Neural progenitor cell (in vitro differentiated cells): ENCODE data around the gene ABTB2. TPM values are rescaled to one million over a fixed set of nuclear protein-coding genes. Genes with fewer than 3 reads are reported as not detected.
A peak's percentile ranks its signal among the peaks of the same experiment; 100 is the strongest.

ENCODE experiments used
- DNase-seq: peaks from one replicate; pipeline ENCODE4 v3.0.0-alpha.2; 2016; ENCODE audit warnings: low spot score
- H2AFZ ChIP-seq: fragments of 200-600 bp; sonication (generic); replicated peaks from 2 replicates; pipeline ENCODE4 v1.6.1; 2016; ENCODE audit warnings: antibody characterized with exemption
- H3F3A ChIP-seq: fragments of 200-600 bp; sonication (generic); 2 replicates; pipeline ENCODE4 v1.6.1; 2016; ENCODE audit warnings: antibody characterized with exemption, low read depth
- H3K27ac ChIP-seq: fragments of 200-600 bp; sonication (generic); 2 replicates; pipeline ENCODE4 v1.5.1; 2016; ENCODE audit warnings: mild to moderate bottlenecking
- H3K27me3 ChIP-seq: fragments of 200-600 bp; sonication (generic); 2 replicates; pipeline ENCODE4 v1.6.1; 2016; ENCODE audit warnings: mild to moderate bottlenecking, moderate library complexity
- H3K36me3 ChIP-seq: fragments of 200-600 bp; sonication (generic); 2 replicates; pipeline ENCODE4 v1.5.1; 2016
- H3K4me1 ChIP-seq: fragments of 200-600 bp; sonication (generic); 2 replicates; pipeline ENCODE4 v1.6.1; 2016; ENCODE audit warnings: mixed run types
- H3K4me2 ChIP-seq: fragments of 200-600 bp; sonication (generic); 2 replicates; pipeline ENCODE4 v1.6.1; 2016
- H3K4me3 ChIP-seq: fragments of 200-600 bp; sonication (generic); 2 replicates; pipeline ENCODE4 v1.5.1; 2016
- H3K79me2 ChIP-seq: fragments of 200-600 bp; sonication (generic); 2 replicates; pipeline ENCODE4 v1.6.1; 2016; ENCODE audit warnings: low read depth
- H3K9ac ChIP-seq: fragments of 200-600 bp; sonication (generic); 2 replicates; pipeline ENCODE4 v1.6.1; 2016
- H3K9me3 ChIP-seq: fragments of 200-600 bp; sonication (generic); 2 replicates; pipeline ENCODE4 v1.5.1; 2016; ENCODE audit warnings: low read depth
- H4K20me1 ChIP-seq: fragments of 200-600 bp; sonication (generic); 2 replicates; pipeline ENCODE4 v1.6.1; 2016; ENCODE audit warnings: low read depth
- H3K27ac Mint-ChIP-seq: 3 replicates; pipeline ENCODE4 v1.8.0; 2021; ENCODE audit warnings: mixed read lengths
- H3K27me3 Mint-ChIP-seq: 2 replicates; pipeline ENCODE4 v1.8.0; 2022; ENCODE audit warnings: low read depth, mild to moderate bottlenecking, inconsistent platforms, moderate library complexity, mixed read lengths; ENCODE audit not compliant: insufficient read depth
- H3K36me3 Mint-ChIP-seq: 3 replicates; pipeline ENCODE4 v1.8.0; 2021; ENCODE audit warnings: mixed read lengths
- H3K4me1 Mint-ChIP-seq: 3 replicates; pipeline ENCODE4 v1.8.0; 2021; ENCODE audit warnings: mixed read lengths
- H3K4me3 Mint-ChIP-seq: 3 replicates; pipeline ENCODE4 v1.8.0; 2021; ENCODE audit warnings: mild to moderate bottlenecking, moderate library complexity, mixed read lengths
- H3K9me3 Mint-ChIP-seq: 3 replicates; pipeline ENCODE4 v1.8.0; 2020; ENCODE audit warnings: mixed read lengths
- EZH2 ChIP-seq: fragments of 200-600 bp; sonication (generic); IDR thresholded peaks from 2 replicates; pipeline ENCODE4 v1.6.1; 2017; ENCODE audit warnings: antibody characterized with exemption, mild to moderate bottlenecking, moderate library complexity
- EZH2phosphoT487 ChIP-seq: fragments of 200-600 bp; sonication (generic); IDR thresholded peaks from 2 replicates; pipeline ENCODE4 v1.6.1; 2017; ENCODE audit warnings: antibody characterized with exemption
- total RNA-seq: library from RNA; depleted of rRNA; stranded (reverse); fragments of >200 nt; gene quantifications from 2 replicates; pipeline ENCODE4 v1.2.3, GENCODE V29; 2015; ENCODE audit warnings: low replicate concordance
- TF ChIP-seq, protein P1 (sequence below): fragments of 200-600 bp; sonication (generic); IDR thresholded peaks from 2 replicates; pipeline ENCODE4 v1.5.1; 2017; ENCODE audit warnings: antibody characterized with exemption, mild to moderate bottlenecking

The ABTB2 gene
- total RNA-seq, 1 donor from 2014 or later, result 0.37 TPM

DNA sequence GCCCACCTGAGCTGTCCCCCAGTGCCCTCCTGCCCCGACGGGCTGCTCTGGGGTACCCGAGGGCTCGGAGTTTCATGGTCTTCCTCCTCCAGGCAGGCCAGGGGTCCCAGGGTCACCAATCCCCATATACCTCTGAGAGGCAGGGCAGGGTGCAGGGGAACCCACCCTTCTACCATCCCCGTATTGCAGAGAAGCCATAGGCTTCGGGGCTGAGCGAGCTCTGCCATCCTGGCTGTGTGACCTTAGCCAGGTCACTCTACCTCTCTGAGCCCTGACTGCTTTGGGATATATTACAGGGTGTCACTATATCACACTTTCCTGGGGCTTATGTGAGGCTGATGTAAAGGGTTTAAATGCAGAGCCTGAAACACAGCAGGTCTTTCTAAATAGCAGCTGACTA lies 195.0 kb downstream of the ABTB2 start:
- H3K27ac Mint-ChIP-seq, result no peak overlapping the region
- no peaks in the 10 kb centered on the region for H3K9me3 Mint-ChIP-seq
- H3K36me3 ChIP-seq, result no peaks in the 10 kb centered on the region
- H3F3A ChIP-seq, result no peaks in the 10 kb centered on the region
- no peak overlapping the region for H3K9ac ChIP-seq
- TF ChIP-seq EZH2phosphoT487, result no peak
- TF ChIP-seq, protein P1, sequence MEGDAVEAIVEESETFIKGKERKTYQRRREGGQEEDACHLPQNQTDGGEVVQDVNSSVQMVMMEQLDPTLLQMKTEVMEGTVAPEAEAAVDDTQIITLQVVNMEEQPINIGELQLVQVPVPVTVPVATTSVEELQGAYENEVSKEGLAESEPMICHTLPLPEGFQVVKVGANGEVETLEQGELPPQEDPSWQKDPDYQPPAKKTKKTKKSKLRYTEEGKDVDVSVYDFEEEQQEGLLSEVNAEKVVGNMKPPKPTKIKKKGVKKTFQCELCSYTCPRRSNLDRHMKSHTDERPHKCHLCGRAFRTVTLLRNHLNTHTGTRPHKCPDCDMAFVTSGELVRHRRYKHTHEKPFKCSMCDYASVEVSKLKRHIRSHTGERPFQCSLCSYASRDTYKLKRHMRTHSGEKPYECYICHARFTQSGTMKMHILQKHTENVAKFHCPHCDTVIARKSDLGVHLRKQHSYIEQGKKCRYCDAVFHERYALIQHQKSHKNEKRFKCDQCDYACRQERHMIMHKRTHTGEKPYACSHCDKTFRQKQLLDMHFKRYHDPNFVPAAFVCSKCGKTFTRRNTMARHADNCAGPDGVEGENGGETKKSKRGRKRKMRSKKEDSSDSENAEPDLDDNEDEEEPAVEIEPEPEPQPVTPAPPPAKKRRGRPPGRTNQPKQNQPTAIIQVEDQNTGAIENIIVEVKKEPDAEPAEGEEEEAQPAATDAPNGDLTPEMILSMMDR, result no peak
- TF ChIP-seq EZH2, result no peak
- DNase-seq, result no peak
- no peak overlapping the region for H3K4me3 ChIP-seq
- no peaks in the 10 kb centered on the region for H3K27me3 ChIP-seq
- H3K4me3 Mint-ChIP-seq, result no peak overlapping the region
- no peaks in the 10 kb centered on the region for H3K4me1 ChIP-seq
- H3K9me3 ChIP-seq, result no peaks in the 10 kb centered on the region
- H4K20me1 ChIP-seq, result no peaks in the 10 kb centered on the region
- peaks cover 6% of the 10 kb centered on the region for H3K36me3 Mint-ChIP-seq
- H3K79me2 ChIP-seq, result no peaks in the 10 kb centered on the region
- H3K4me2 ChIP-seq, result no peak overlapping the region
- no peak overlapping the region for H3K27ac ChIP-seq
- no peak overlapping the region for H2AFZ ChIP-seq
- no peaks in the 10 kb centered on the region for H3K4me1 Mint-ChIP-seq
- peaks cover 7% of the 10 kb centered on the region for H3K27me3 Mint-ChIP-seq

DNA sequence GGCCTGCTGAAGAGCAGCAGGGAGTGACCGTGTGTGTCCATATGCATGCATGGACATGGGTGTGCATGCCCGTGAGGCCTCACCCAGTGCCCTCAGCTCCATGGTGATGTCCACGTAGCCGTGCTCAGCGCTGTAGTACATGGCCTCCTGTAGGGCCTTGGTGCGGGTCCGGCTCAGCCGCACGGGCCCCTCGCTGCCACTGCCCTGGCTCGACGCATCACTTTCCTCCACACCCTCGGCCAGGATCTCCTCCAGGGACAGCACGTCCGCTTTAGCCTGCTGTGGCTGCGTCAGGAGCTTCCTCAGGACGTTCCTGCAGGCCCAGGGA lies 195.4 kb downstream of the ABTB2 start:
- H3F3A ChIP-seq, result no peaks in the 10 kb centered on the region
- Mint-ChIP-seq H3K4me1 (no peaks in the 10 kb centered on the region), H3K4me3 (no peak overlapping the region), H3K27ac (no peak overlapping the region), H3K27me3 (peaks cover 10% of the 10 kb centered on the region), H3K9me3 (no peaks in the 10 kb centered on the region), H3K36me3 (peaks cover 9% of the 10 kb centered on the region)
- H3K4me2 ChIP-seq, result no peak overlapping the region
- no peak for DNase-seq
- H3K9me3 ChIP-seq, result no peaks in the 10 kb centered on the region
- H3K9ac ChIP-seq, result no peak overlapping the region
- no peak overlapping the region for H3K4me3 ChIP-seq
- no peak for TF ChIP-seq EZH2phosphoT487
- TF ChIP-seq EZH2, result no peak
- TF ChIP-seq, protein P1, result no peak
- H3K27ac ChIP-seq, result no peak overlapping the region
- no peaks in the 10 kb centered on the region for H3K4me1 ChIP-seq
- H3K36me3 ChIP-seq, result no peaks in the 10 kb centered on the region
- H3K79me2 ChIP-seq, result no peaks in the 10 kb centered on the region
- no peak overlapping the region for H2AFZ ChIP-seq
- no peaks in the 10 kb centered on the region for H3K27me3 ChIP-seq
- no peaks in the 10 kb centered on the region for H4K20me1 ChIP-seq

- no peaks in the 10 kb centered on the region for H3K9me3 ChIP-seq
- Mint-ChIP-seq H3K9me3 (no peaks in the 10 kb centered on the region), H3K27ac (peak overlapping the region; percentile 76), H3K36me3 (peaks cover 5% of the 10 kb centered on the region), H3K4me3 (no peak overlapping the region), H3K27me3 (peaks cover 8% of the 10 kb centered on the region), H3K4me1 (no peaks in the 10 kb centered on the region)
- TF ChIP-seq EZH2, result no peak
- no peak for TF ChIP-seq EZH2phosphoT487
- TF ChIP-seq, protein P1, result no peak
- no peak overlapping the region for H3K4me3 ChIP-seq
- no peaks in the 10 kb centered on the region for H3K36me3 ChIP-seq
- H2AFZ ChIP-seq, result no peak overlapping the region
- H3K27ac ChIP-seq, result no peak overlapping the region
- no peaks in the 10 kb centered on the region for H3K27me3 ChIP-seq
- H3K79me2 ChIP-seq, result no peaks in the 10 kb centered on the region
- no peaks in the 10 kb centered on the region for H3K4me1 ChIP-seq
- no peak for DNase-seq
- H3K9ac ChIP-seq, result no peak overlapping the region
- H4K20me1 ChIP-seq, result no peaks in the 10 kb centered on the region
- no peaks in the 10 kb centered on the region for H3F3A ChIP-seq
- no peak overlapping the region for H3K4me2 ChIP-seq
Measured at GRCh38 chr11:34161812-34162492, 195.9 kb downstream of the ABTB2 start.
